Stomach smooth muscle (tissue), 2 donors: Measurements from ENCODE around the gene RNF5.
A peak's percentile ranks its signal among the peaks of the same experiment; 100 is the strongest.

ENCODE experiments used
- H3K27ac ChIP-seq: one replicate; pipeline ENCODE4 v1.7.0; 2013; ENCODE audit warnings: mild to moderate bottlenecking, low read length, inconsistent platforms
- H3K27me3 ChIP-seq, 2 donors: one replicate each; pipeline ENCODE4 v1.7.0; 2013; ENCODE audit warnings: low read length in 2 of 2; ENCODE audit not compliant: insufficient read depth in 2 of 2, control insufficient read depth in 1 of 2
- H3K36me3 ChIP-seq, 2 donors: one replicate each; pipeline ENCODE4 v1.7.0; 2013; ENCODE audit warnings: low read length in 2 of 2; ENCODE audit not compliant: control insufficient read depth in 2 of 2, insufficient read depth in 2 of 2
- H3K4me1 ChIP-seq: one replicate; pipeline ENCODE4 v1.7.0; 2013; ENCODE audit warnings: low read length; ENCODE audit not compliant: control insufficient read depth, insufficient read depth
- H3K4me3 ChIP-seq, 2 donors: one replicate each; pipeline ENCODE4 v1.7.0; 2013; ENCODE audit warnings: low read length in 2 of 2
- H3K9ac ChIP-seq, 2 donors: one replicate each; pipeline ENCODE4 v1.7.0; 2013; ENCODE audit warnings: low read length in 2 of 2, mild to moderate bottlenecking in 1 of 2
- H3K9me3 ChIP-seq, 2 donors: one replicate each; pipeline ENCODE4 v1.7.0; 2013; ENCODE audit warnings: low read length in 2 of 2; ENCODE audit not compliant: control insufficient read depth in 2 of 2
- donor health status: healthy.
- donor health status: Pancreatic carcinoma.

The RNF5 gene

GRCh38 chr6:32167761-32168262 is 10.4 kb upstream of the RNF5 start:
- H3K9ac ChIP-seq: no peak overlapping the region
- H3K27ac ChIP-seq: peak overlapping the region; percentile 18
- peaks cover under 1% of the 10 kb centered on the region for H3K4me1 ChIP-seq
- peaks cover 27 to 47% of the 10 kb centered on the region in 2 donors for H3K36me3 ChIP-seq
- H3K9me3 ChIP-seq: no peaks in the 10 kb centered on the region
- H3K27me3 ChIP-seq: no peaks in the 10 kb centered on the region
- no peak overlapping the region for H3K4me3 ChIP-seq

- Histone ChIP-seq H3K36me3 (peaks cover 27 to 44% of the 10 kb centered on the region in 2 donors), H3K9me3 (no peaks in the 10 kb centered on the region), H3K27ac (peak overlapping the region; percentile 18), H3K4me1 (peaks cover 5% of the 10 kb centered on the region), H3K27me3 (no peaks in the 10 kb centered on the region), H3K9ac (no peak overlapping the region), H3K4me3 (no peak overlapping the region)
Observed at GRCh38 chr6:32168350-32168749, 9.9 kb upstream of the RNF5 start.

GRCh38 chr6:32168807-32169591 is 9.2 kb upstream of the RNF5 start:
- H3K9ac ChIP-seq: no peak overlapping the region
- peaks cover 27 to 42% of the 10 kb centered on the region in 2 donors for H3K36me3 ChIP-seq
- H3K27ac ChIP-seq: peak overlapping the region; percentile 24
- H3K4me3 ChIP-seq: no peak overlapping the region
- no peaks in the 10 kb centered on the region for H3K27me3 ChIP-seq
- no peaks in the 10 kb centered on the region for H3K9me3 ChIP-seq
- peaks cover 5% of the 10 kb centered on the region for H3K4me1 ChIP-seq

- no peaks in the 10 kb centered on the region for H3K27me3 ChIP-seq
- H3K9me3 ChIP-seq: no peaks in the 10 kb centered on the region
- H3K9ac ChIP-seq: no peak overlapping the region
- H3K36me3 ChIP-seq: peaks cover 27 to 42% of the 10 kb centered on the region in 2 donors
- H3K4me3 ChIP-seq: no peak overlapping the region
- no peak overlapping the region for H3K27ac ChIP-seq
- H3K4me1 ChIP-seq: peaks cover 16% of the 10 kb centered on the region
Observed at GRCh38 chr6:32170294-32170693, 7.9 kb upstream of the RNF5 start.

- no peak overlapping the region for H3K27ac ChIP-seq
- no peaks in the 10 kb centered on the region for H3K9me3 ChIP-seq
- H3K9ac ChIP-seq: no peak overlapping the region
- no peaks in the 10 kb centered on the region for H3K27me3 ChIP-seq
- no peak overlapping the region for H3K4me3 ChIP-seq
- peaks cover 22% of the 10 kb centered on the region for H3K4me1 ChIP-seq
- H3K36me3 ChIP-seq: peaks cover 26 to 39% of the 10 kb centered on the region in 2 donors
Observed at GRCh38 chr6:32171234-32171633, 7.0 kb upstream of the RNF5 start.

GRCh38 chr6:32173051-32173727 is 5.0 kb upstream of the RNF5 start:
- no peak overlapping the region for H3K9ac ChIP-seq
- H3K27ac ChIP-seq: no peak overlapping the region
- no peak overlapping the region for H3K4me3 ChIP-seq
- H3K9me3 ChIP-seq: no peaks in the 10 kb centered on the region
- H3K27me3 ChIP-seq: no peaks in the 10 kb centered on the region
- H3K4me1 ChIP-seq: peaks cover 37% of the 10 kb centered on the region
- peaks cover 22 to 27% of the 10 kb centered on the region in 2 donors for H3K36me3 ChIP-seq

- no peak overlapping the region for H3K27ac ChIP-seq
- no peak overlapping the region for H3K4me3 ChIP-seq
- peaks cover 45% of the 10 kb centered on the region for H3K4me1 ChIP-seq
- no peaks in the 10 kb centered on the region for H3K9me3 ChIP-seq
- peaks cover 15 to 20% of the 10 kb centered on the region in 2 donors for H3K36me3 ChIP-seq
- no peak overlapping the region for H3K9ac ChIP-seq
- H3K27me3 ChIP-seq: no peaks in the 10 kb centered on the region
Observed at GRCh38 chr6:32174416-32174815, 3.8 kb upstream of the RNF5 start.

- H3K36me3 ChIP-seq: peaks cover 8 to 12% of the 10 kb centered on the region in 2 donors
- H3K4me1 ChIP-seq: peaks cover 52% of the 10 kb centered on the region
- peak overlapping the region; percentile 70 to 98 for H3K4me3 ChIP-seq
- no peaks in the 10 kb centered on the region for H3K27me3 ChIP-seq
- no peaks in the 10 kb centered on the region for H3K9me3 ChIP-seq
- peak overlapping the region; percentile 85 to 94 for H3K9ac ChIP-seq
- H3K27ac ChIP-seq: peak overlapping the region; percentile 93
Observed at GRCh38 chr6:32175322-32175710, 2.9 kb upstream of the RNF5 start.

- H3K27ac ChIP-seq: peak within 1 kb of the TSS; percentile 93
- H3K36me3 ChIP-seq: peaks cover 7 to 8% of the 10 kb centered on the region in 2 donors
- no peaks in the 10 kb centered on the region for H3K27me3 ChIP-seq
- peaks cover 52% of the 10 kb centered on the region for H3K4me1 ChIP-seq
- H3K9ac ChIP-seq: peak within 1 kb of the TSS; percentile 85 to 96
- H3K4me3 ChIP-seq: peak within 1 kb of the TSS; percentile 83 to 98
- H3K9me3 ChIP-seq: no peaks in the 10 kb centered on the region
Observed at GRCh38 chr6:32175711-32176475, 2.3 kb upstream of the RNF5 start, which contains the start of gene AGPAT1. Gene AGPAT1 (minus strand): TSS chr6:32176084. CDS start chr6:32171496, 4,588 bp downstream.

GRCh38 chr6:32176476-32177182 is 1.6 kb upstream of the RNF5 start:
- H3K4me1 ChIP-seq: peaks cover 52% of the 10 kb centered on the region
- peak overlapping the region; percentile 93 for H3K27ac ChIP-seq
- peak overlapping the region; percentile 83 to 98 for H3K4me3 ChIP-seq
- peak overlapping the region; percentile 80 to 96 for H3K9ac ChIP-seq
- H3K9me3 ChIP-seq: no peaks in the 10 kb centered on the region
- no peaks in the 10 kb centered on the region for H3K27me3 ChIP-seq
- H3K36me3 ChIP-seq: peaks cover 7 to 8% of the 10 kb centered on the region in 2 donors
